Cardiac muscle cell (in vitro differentiated cells and primary cell): ENCODE data around the gene GABARAPL2. TPM values are rescaled to one million over a fixed set of nuclear protein-coding genes. Genes with fewer than 3 reads are reported as not detected.

Experiments
- DNase-seq, 2 donors: peaks; one replicate each; pipeline versions ENCODE4 v3.0.0 to v3.0.0-alpha.2; 2010 to 2017; ENCODE audit warnings: low read depth in 1 of 2, low spot score in 1 of 2
- H3K27ac ChIP-seq: fragments of 200-600 bp; sonication (generic); 2 replicates; pipeline ENCODE4 v1.5.1; 2016
- H3K27me3 ChIP-seq: fragments of 200-600 bp; sonication (generic); 2 replicates; pipeline ENCODE4 v1.6.0; 2016; ENCODE audit warnings: control low read depth
- H3K36me3 ChIP-seq: fragments of 200-600 bp; sonication (generic); 2 replicates; pipeline ENCODE4 v1.5.1; 2016; ENCODE audit warnings: control low read depth
- H3K4me1 ChIP-seq: fragments of 200-600 bp; sonication (generic); 2 replicates; pipeline ENCODE4 v1.8.1; 2017; ENCODE audit warnings: low read depth, mild to moderate bottlenecking, mixed run types
- H3K4me3 ChIP-seq: fragments of 200-600 bp; sonication (generic); 2 replicates; pipeline ENCODE4 v1.5.1; 2016; ENCODE audit warnings: mild to moderate bottlenecking
- H3K9me3 ChIP-seq: fragments of 200-600 bp; sonication (generic); 2 replicates; pipeline ENCODE4 v1.5.1; 2017; ENCODE audit warnings: low read depth, mild to moderate bottlenecking, control low read depth
- polyA plus RNA-seq: library from polyadenylated mRNA; unstranded; fragments of >200 nt; fragmentation: Nextera tagmentation; extraction: Ambion mirVana; gene quantifications from 2 replicates; pipeline ENCODE4 v1.2.1, GENCODE V29; 2016
- total RNA-seq: library from RNA; depleted of rRNA; stranded (reverse); fragments of >200 nt; gene quantifications from 2 replicates; pipeline ENCODE4 v1.2.3, GENCODE V29; 2016
- TF ChIP-seq, protein P1 (sequence below): IDR thresholded peaks from 2 replicates; pipeline ENCODE4 v1.5.1; 2012; ENCODE audit warnings: low read depth, mild to moderate bottlenecking, low read length

The GABARAPL2 gene
- total and polyA plus RNA-seq, 2 experiments from 2014 or later = 125 to 456 TPM

DNA sequence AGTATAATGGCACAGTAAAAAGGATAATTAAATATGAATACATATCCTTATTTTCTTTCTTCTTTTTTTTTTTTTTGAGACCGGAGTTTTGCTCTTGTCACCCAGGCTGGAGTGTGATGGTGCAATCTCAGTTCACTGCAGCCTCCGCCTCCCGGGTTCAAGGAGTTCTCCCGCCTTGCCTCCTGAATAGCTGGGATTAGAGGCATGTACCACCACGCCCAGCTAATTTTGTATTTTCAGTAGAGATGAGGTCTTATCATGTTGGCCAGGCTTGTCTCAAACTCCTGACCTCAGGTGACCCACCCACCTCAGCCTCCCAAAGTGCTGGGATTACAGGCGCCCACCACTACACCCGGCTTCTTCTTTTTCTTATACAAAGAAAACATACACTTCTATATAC, 12.0 kb downstream of the GABARAPL2 start:
- Histone ChIP-seq H3K27ac (no peak overlapping the region), H3K4me1 (no peaks in the 10 kb centered on the region), H3K36me3 (peaks cover 42% of the 10 kb centered on the region), H3K4me3 (no peak overlapping the region), H3K27me3 (no peaks in the 10 kb centered on the region), H3K9me3 (no peaks in the 10 kb centered on the region)
- TF ChIP-seq, protein P1, sequence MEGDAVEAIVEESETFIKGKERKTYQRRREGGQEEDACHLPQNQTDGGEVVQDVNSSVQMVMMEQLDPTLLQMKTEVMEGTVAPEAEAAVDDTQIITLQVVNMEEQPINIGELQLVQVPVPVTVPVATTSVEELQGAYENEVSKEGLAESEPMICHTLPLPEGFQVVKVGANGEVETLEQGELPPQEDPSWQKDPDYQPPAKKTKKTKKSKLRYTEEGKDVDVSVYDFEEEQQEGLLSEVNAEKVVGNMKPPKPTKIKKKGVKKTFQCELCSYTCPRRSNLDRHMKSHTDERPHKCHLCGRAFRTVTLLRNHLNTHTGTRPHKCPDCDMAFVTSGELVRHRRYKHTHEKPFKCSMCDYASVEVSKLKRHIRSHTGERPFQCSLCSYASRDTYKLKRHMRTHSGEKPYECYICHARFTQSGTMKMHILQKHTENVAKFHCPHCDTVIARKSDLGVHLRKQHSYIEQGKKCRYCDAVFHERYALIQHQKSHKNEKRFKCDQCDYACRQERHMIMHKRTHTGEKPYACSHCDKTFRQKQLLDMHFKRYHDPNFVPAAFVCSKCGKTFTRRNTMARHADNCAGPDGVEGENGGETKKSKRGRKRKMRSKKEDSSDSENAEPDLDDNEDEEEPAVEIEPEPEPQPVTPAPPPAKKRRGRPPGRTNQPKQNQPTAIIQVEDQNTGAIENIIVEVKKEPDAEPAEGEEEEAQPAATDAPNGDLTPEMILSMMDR = no peak
- no peak for DNase-seq

- Histone ChIP-seq H3K27ac (no peak overlapping the region), H3K36me3 (peaks cover 37% of the 10 kb centered on the region)
These were observed 12.5 kb downstream of the GABARAPL2 start for GRCh38 chr16:75578725-75579124.

GRCh38 chr16:75579281-75579834, 13.2 kb downstream of the GABARAPL2 start:
- TF ChIP-seq, protein P1 = no peak
- Histone ChIP-seq H3K9me3 (no peaks in the 10 kb centered on the region), H3K27ac (no peak overlapping the region)

More at GRCh38 chr16:75578725-75579124, 12.5 kb downstream of the GABARAPL2 start:
- no peak for DNase-seq
- H3K9me3 ChIP-seq = no peaks in the 10 kb centered on the region
- TF ChIP-seq, protein P1 = no peak
- no peaks in the 10 kb centered on the region for H3K4me1 ChIP-seq
- H3K4me3 ChIP-seq = no peak overlapping the region
- no peaks in the 10 kb centered on the region for H3K27me3 ChIP-seq

GRCh38 chr16:75584108-75584507, 17.9 kb downstream of the GABARAPL2 start:
- Histone ChIP-seq H3K27ac (no peak overlapping the region), H3K4me3 (no peak overlapping the region), H3K9me3 (no peaks in the 10 kb centered on the region), H3K27me3 (no peaks in the 10 kb centered on the region), H3K4me1 (no peaks in the 10 kb centered on the region), H3K36me3 (peaks cover 5% of the 10 kb centered on the region)
- TF ChIP-seq, protein P1 = no peak
- DNase-seq = no peak

More at GRCh38 chr16:75579281-75579834, 13.2 kb downstream of the GABARAPL2 start:
- Histone ChIP-seq H3K27me3 (no peaks in the 10 kb centered on the region), H3K36me3 (peaks cover 32% of the 10 kb centered on the region), H3K4me1 (no peaks in the 10 kb centered on the region), H3K4me3 (no peak overlapping the region)
- no peak for DNase-seq

DNA sequence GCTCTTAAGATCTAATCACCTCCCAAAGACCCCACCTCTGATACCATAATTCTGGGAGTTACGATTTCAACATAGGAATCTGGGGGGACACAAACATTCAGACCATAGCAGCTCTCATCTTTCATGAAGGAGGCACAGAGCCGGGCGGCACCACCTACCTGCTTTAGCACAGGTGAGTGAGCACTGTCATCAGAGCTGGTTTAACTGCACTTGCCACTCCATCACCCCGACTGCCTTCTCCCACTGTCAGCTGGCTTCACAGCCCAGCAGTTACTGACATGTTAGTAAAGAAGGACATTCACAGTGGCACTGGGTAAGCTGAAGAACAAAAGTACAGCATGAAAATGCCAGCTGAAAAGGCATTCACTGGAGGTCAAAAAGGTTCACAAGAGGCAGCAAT, 22.5 kb downstream of the GABARAPL2 start:
- no peak for DNase-seq
- Histone ChIP-seq H3K27me3 (no peaks in the 10 kb centered on the region), H3K36me3 (no peaks in the 10 kb centered on the region), H3K27ac (no peak overlapping the region), H3K4me1 (peaks cover 17% of the 10 kb centered on the region), H3K9me3 (no peaks in the 10 kb centered on the region), H3K4me3 (no peak overlapping the region)
- TF ChIP-seq, protein P1 = no peak
